VCaP (cell line): ENCODE results near the gene NR6A1.

Source experiments
- H3K27ac ChIP-seq: fragments of 450-650 bp; 2 replicates; pipeline ENCODE4 v1.5.1; 2017
- TF ChIP-seq, protein P1 (sequence below): fragments of 450-650 bp; conservative IDR thresholded peaks from 2 replicates; pipeline ENCODE4 v1.5.1; 2017; ENCODE audit warnings: mild to moderate bottlenecking, moderate library complexity

The NR6A1 gene

DNA sequence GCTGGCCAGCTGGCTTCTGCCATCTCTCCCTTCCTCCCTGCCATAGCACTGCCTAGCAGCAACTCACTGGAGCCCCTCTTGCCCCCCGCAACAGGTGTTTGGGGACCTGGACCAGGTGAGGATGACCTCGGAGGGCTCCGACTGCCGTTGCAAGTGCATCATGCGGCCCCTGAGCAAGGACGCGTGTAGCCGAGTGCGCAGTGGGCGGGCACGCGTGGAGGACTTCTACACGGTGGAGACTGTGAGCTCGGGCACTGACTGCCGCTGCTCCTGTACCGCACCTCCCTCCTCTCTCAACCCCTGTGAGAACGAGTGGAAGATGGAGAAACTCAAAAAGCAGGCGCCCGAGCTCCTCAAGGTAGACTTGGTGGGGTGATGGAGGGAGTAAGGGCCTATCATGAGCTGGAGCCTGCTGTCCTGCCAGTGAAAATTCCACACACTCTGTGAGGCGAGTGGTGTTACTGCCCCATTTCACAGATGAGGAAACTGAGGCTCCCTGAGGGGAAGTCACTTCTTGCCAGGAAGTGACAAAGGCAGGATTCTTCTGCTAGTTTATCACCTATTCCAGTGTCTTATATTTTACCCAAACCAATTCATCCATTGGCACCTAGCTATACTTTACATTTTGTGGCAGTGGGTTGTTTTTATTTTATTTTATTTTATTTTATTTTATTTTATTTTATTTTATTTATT is 15.9 kb upstream of the NR6A1 start:
- H3K27ac ChIP-seq, result no peak overlapping the region
- TF ChIP-seq, protein P1, sequence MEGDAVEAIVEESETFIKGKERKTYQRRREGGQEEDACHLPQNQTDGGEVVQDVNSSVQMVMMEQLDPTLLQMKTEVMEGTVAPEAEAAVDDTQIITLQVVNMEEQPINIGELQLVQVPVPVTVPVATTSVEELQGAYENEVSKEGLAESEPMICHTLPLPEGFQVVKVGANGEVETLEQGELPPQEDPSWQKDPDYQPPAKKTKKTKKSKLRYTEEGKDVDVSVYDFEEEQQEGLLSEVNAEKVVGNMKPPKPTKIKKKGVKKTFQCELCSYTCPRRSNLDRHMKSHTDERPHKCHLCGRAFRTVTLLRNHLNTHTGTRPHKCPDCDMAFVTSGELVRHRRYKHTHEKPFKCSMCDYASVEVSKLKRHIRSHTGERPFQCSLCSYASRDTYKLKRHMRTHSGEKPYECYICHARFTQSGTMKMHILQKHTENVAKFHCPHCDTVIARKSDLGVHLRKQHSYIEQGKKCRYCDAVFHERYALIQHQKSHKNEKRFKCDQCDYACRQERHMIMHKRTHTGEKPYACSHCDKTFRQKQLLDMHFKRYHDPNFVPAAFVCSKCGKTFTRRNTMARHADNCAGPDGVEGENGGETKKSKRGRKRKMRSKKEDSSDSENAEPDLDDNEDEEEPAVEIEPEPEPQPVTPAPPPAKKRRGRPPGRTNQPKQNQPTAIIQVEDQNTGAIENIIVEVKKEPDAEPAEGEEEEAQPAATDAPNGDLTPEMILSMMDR, result no peak

- TF ChIP-seq, protein P1, result no peak
- no peak overlapping the region for H3K27ac ChIP-seq
These were observed 13.4 kb upstream of the NR6A1 start for GRCh38 chr9:124784509-124784908.

- no peak overlapping the region for H3K27ac ChIP-seq
- TF ChIP-seq, protein P1, result no peak
These were observed 12.7 kb upstream of the NR6A1 start for GRCh38 chr9:124783830-124784229.

DNA sequence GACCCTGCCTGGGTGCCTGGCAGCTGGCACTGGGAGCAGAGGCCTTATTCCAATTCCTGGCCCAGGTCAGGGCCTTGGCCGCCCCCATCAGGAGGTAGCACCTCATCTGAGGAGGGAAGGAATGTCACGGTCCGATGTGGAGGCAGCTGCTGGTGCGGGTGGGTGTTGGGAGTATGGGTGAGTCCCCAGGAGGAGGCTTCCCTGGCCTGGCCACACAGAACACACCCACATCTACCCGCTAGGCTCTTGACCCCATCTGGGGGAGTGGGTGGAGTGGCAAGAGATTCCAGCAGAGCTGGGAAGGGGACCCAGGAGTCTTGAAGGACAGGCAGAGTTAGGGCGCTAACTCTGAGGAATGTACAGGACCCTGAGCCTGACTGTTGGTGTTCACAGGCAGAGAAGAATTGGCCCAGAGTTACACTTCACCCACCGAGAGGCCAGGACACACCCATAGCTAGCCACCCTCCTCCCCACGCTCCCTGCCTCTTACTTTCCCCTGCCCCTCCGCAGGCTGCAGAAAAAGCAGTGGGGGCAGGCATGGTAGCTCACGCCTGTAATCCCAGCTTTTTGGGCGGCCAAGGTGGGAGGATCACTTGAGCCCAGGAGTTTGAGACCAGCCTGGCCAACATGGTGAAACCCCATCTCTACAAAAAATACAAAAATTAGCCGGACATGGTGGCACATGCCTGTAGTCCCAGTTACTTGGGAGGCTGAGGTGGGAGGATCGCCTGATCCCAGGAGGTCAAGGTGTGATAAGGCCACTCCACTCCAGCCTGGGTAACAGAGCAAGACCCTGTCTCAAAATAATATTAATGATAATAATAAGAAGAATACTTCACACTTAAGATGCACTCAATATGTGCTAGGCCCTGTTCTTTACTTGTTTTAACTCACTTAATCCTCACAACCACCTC is 11.8 kb upstream of the NR6A1 start:
- H3K27ac ChIP-seq, result no peak overlapping the region
- TF ChIP-seq, protein P1, result no peak

GRCh38 chr9:124781967-124782660 is 11.0 kb upstream of the NR6A1 start:
- TF ChIP-seq, protein P1, result no peak
- H3K27ac ChIP-seq, result no peak overlapping the region

DNA sequence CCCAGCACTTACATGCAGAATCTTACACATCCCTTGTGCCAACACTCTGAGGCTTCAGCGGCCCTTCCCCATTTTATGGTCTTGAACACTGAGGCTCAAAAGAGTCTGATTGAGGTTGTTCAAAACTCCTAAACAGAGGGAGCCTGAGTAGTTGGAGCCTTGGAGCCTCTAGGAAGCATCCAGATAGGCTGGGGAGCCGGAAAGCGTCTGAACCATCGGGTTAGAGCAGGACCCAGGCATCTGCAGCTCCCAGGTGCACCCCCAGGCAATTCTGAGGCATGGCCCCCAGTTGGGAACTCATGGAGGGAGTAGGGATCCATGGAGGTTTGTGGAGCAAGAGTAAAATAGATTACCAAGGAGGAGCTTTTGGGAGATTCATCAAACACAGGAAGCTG is 9.6 kb upstream of the NR6A1 start:
- H3K27ac ChIP-seq, result no peak overlapping the region
- TF ChIP-seq, protein P1, result no peak

DNA sequence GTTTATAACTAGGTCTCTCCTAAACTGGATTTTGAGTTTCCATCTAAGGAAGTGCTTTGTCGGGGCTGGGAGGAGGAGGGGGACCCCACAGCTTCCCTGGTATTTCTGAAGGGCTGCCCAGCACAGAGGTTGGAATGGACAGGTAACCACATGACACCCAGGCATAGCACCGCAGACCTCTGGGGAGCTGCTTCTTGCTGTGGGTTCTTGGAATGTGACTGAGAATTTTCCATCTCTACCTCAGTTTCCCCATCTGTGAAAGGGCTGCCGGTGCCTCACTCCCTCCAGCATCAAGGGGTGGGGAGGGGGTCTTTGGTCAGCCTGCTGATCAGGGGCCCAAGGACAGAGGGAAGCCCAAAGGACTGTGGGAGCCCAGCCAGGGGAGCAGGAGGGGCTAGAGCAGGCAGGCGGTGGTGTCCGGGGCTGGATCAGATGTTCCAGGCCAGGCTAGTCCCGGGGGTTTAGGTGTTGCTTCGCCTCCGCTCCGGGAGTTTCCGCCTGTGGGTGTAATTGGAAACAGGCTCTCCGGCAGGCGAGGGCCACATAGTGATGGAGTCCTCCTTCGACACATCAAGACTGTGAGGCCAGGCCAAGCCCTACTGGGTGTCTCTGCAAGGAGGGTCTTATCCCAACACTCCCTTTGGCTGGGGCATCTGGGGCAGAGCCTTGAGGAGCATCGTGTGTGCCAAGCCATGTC is 9.1 kb upstream of the NR6A1 start:
- no peak overlapping the region for H3K27ac ChIP-seq

More for the DNA sequence above, 9.1 kb upstream of the NR6A1 start:
- TF ChIP-seq, protein P1, result no peak
